Stimulated activated CD4-positive, alpha-beta T cell treated with anti-CD3 and anti-CD28 coated beads, Interleukin-12 subunit alpha, Interleukin-12 subunit beta, amount 100 ng/mL, for 4 hours (primary cell): ENCODE measurements around the gene COL1A2.

Source experiments
- DNase-seq: peaks from one replicate; pipeline ENCODE4 v3.0.0-alpha.2; 2020

The COL1A2 gene

GRCh38 chr7:94439893-94440381 lies 45.2 kb downstream of the COL1A2 start:
- DNase-seq = no peak

DNA sequence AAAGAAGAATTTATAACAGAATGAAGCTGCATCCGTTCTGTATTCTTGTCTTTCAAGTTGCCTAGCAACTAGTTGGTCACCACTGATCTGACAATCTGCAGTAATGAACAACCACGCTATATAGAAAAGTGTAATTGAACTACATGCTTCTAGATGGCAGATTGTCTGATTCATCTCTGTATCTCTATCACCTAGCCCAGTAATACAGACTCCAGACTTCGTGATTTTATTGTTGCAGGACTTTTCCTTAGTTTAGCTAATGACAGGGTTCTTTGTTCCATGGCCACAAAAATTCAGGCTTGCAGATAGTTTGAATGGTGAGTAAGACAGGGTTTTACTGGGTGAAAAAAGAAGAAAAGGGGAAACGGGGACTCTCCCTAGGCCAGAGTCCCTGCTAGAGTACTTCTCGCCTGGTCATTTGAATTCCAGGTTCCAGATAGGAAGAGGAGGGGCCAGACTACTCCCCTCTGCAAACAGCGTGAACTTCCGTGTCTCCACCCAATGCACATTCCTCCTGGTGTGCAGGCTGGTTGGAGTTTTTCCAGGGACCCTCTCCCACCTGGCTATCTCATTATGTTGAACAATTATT lies 45.9 kb downstream of the COL1A2 start:
- no peak for DNase-seq

- DNase-seq = no peak
Observed at GRCh38 chr7:94441138-94441537, 46.4 kb downstream of the COL1A2 start.

GRCh38 chr7:94442639-94443038 lies 47.9 kb downstream of the COL1A2 start:
- DNase-seq = no peak

DNA sequence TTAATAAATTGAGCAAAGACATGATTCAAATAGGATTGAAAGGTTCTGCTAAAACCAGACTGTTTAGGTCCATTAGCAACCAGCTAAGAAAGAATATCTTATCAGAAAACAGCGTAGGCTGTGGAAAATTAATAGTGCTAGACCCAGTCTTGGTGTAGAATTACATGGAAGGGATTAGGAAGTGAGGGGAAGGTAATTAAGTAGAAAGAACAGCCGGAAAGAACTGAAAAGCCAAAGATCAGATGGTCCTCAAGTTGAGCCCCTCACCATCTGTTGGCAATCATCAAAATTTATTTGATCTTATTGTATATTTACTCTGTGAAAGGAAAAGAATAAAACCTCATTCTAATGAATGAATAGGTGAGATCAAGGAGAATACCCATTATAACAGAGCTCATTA lies 50.1 kb downstream of the COL1A2 start:
- DNase-seq = no peak

- no peak for DNase-seq
Observed at GRCh38 chr7:94445696-94446194, 51.0 kb downstream of the COL1A2 start.

GRCh38 chr7:94446308-94446707 lies 51.6 kb downstream of the COL1A2 start:
- DNase-seq = no peak

GRCh38 chr7:94449151-94449725 lies 54.5 kb downstream of the COL1A2 start:
- no peak for DNase-seq

DNA sequence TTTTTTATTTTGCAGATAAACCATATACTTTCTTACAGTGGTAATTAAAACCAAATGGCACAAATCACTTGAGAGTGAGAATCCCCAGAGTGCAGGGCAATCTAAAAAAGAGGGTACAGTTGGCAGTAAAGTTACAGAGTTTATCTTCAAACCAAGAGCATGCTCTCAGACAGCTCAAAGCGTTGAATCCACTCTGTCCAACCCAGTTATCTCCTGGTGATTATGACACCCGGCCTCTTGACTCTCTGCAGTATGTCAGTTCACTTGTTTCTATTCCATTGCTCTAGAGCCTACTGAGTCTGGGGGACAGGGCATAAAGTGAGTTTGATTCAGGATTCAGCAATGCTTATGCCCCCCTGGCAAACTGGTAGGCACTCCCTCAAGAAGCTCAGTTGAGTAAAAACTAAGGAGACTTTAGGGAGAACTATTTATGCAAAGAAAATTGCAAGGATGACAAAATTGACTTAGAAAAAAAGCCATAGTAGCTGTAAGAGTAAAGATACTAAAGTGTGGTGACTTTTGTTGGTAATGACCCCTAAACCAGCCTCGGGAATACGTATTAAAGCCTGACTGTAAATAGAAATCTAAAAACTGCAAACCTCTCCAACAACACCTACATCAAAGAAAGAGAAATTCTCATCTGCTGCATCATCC lies 55.5 kb downstream of the COL1A2 start:
- no peak for DNase-seq

GRCh38 chr7:94451187-94451586 lies 56.5 kb downstream of the COL1A2 start:
- DNase-seq = no peak

- no peak for DNase-seq
Observed at GRCh38 chr7:94452239-94452638, 57.5 kb downstream of the COL1A2 start.

DNA sequence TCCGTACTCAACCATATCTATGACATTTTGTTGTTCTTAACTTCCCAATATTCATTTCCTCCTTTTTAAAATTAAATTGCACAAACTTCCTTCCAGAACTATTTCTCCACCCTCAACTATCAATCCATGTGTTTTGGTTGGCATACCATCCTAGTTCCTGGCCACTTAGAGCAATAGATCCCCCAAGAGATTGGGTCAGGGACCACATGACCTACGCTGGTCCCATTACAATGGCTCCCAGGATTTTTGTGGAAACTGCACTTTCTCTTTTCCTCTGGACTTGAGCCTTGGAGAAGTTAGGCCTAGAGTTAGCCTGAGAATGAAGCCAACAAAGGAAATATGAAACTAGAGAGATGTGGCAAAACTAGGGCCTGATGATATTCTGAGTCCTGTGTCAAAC lies 59.2 kb downstream of the COL1A2 start:
- no peak for DNase-seq

- no peak for DNase-seq
Observed at GRCh38 chr7:94458041-94458440, 63.3 kb downstream of the COL1A2 start.

- DNase-seq = no peak
Observed at GRCh38 chr7:94466516-94466915, 71.8 kb downstream of the COL1A2 start.

GRCh38 chr7:94471604-94472003 lies 76.9 kb downstream of the COL1A2 start:
- DNase-seq = no peak

GRCh38 chr7:94472608-94473007 lies 77.9 kb downstream of the COL1A2 start:
- DNase-seq = no peak

DNA sequence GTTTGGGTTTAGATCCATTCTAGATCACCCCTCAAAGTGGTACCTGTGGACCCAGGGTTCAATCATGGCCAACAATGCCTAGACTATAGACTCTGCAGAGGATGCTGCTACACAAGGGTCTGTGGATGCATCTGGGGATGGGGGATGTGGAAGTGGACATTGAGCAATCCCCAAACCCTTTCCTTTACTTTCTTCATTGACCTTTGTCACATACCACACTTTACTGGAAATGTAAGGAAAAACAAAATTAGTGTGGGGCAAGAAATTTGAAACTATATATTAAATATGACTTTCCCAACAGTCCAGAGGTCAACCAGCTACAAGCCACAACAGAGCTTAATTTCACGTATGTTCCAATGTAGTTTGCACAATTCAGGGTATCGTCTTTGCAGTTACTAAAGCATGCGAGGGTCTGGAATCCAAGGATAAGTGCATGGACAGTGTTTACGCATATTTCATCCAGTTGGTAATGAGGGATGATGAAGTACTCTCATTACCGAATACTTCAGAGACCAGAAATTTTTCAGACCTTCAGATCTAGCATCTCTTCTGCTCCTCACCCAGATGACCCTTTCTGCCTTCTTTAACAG lies 81.7 kb downstream of the COL1A2 start:
- no peak for DNase-seq

DNA sequence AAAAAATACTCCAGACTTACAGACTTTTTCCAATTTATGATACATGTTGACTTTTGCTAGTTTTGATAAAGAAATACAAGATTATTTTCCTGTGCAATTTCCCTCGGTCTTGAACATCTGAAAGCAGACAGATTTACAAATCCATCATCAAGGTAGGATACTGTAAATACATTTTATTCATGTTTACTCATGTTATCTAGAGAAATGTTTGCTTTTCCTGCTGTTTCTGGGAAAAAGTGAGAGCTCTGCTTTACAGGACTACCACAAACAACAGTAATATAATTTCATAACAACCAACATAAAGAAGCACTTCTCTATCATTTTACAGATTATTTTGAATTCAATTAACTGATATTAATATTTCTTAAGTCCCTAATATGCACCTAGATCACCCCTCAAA lies 83.2 kb downstream of the COL1A2 start:
- no peak for DNase-seq

DNA sequence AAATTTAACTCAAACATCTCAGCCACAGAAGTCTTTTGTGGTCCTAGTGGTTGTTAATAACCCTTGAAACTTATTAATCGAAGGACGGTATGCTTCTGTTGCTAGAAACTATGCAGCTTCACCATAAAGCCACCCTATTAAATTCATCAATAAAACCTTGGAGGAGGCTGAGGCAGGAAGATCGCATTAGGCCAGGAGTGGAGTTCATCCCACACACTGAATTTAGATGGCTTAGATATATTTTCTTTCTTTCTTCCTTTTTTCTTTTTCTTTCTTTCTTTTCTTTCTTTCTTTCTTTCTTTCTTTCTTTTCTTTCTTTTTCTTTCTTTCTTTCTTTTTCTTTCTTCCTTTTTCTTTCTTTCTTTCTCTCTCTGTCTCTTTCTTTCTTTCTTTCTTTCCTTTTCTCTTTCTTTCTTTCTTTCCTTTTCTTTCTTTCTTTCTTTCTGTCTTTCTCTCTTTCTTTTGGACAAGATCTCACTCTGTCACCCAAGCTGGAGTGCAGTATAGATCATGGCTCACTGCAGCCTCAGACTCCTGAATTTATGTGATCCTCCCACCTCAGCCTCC lies 84.0 kb downstream of the COL1A2 start:
- DNase-seq = no peak
